BLaER1 treated with 17β-estradiol and CSF1 and Interleukin-3, amounts not matched to agents 10 nM and 100 nM (cell line): ENCODE results near the gene CDK6.

ENCODE experiments used
- H3K27ac ChIP-seq, 11 experiments: shearing (Covaris generic); formaldehyde crosslinking; 2 replicates each; pipeline ENCODE4 v1.8.1; 2022
- H3K27me3 ChIP-seq, 11 experiments: shearing (Covaris generic); formaldehyde crosslinking; 2 replicates each; pipeline ENCODE4 v1.8.1; 2022
- H3K36me3 ChIP-seq, 11 experiments: shearing (Covaris generic); formaldehyde crosslinking; 2 replicates each; pipeline ENCODE4 v1.8.1; 2022
- H3K4me1 ChIP-seq, 10 experiments: shearing (Covaris generic); formaldehyde crosslinking; 2 replicates each; pipeline ENCODE4 v1.8.1; 2022
- H3K4me2 ChIP-seq, 11 experiments: shearing (Covaris generic); formaldehyde crosslinking; 2 replicates each; pipeline ENCODE4 v1.8.1; 2022
- H3K4me3 ChIP-seq, 10 experiments: shearing (Covaris generic); formaldehyde crosslinking; 2 replicates each; pipeline ENCODE4 v1.8.1; 2022
- H3K9ac ChIP-seq, 11 experiments: shearing (Covaris generic); formaldehyde crosslinking; 2 replicates each; pipeline ENCODE4 v1.8.1; 2022
- H3K9me3 ChIP-seq, 11 experiments: shearing (Covaris generic); formaldehyde crosslinking; replicated peaks in 1 of 11; 2 replicates each; pipeline ENCODE4 v1.8.1; 2022
- H4K20me1 ChIP-seq, 11 experiments: shearing (Covaris generic); formaldehyde crosslinking; 2 replicates each; pipeline ENCODE4 v1.8.1; 2022
- Cebpa-rat ChIP-seq, 11 experiments: shearing (Covaris generic); IDR thresholded peaks; 2 replicates each; pipeline ENCODE4 v1.8.1; 2022

CDK6 gene

GRCh38 chr7:92590711-92591310 is 245.6 kb downstream of the CDK6 start:
- H3K36me3 ChIP-seq = peaks cover 0 to 28% (median 18%) of the 10 kb centered on the region in 11 experiments; a peak in 16 of 22 replicates
- H3K9ac ChIP-seq = peak overlapping the region; percentile 90 to 99 (median 95); a peak in 21 of 22 replicates
- peaks cover 29 to 38% (median 36%) of the 10 kb centered on the region in 10 experiments for H3K4me1 ChIP-seq
- H3K27ac ChIP-seq = peak overlapping the region in 4 of 11 experiments; percentile 92 to 97 (median 94); a peak in 4 of 22 replicates
- H3K27me3 ChIP-seq = no peaks in the 10 kb centered on the region
- H3K4me2 ChIP-seq = peak overlapping the region; percentile 79 to 97 (median 87)
- H3K4me3 ChIP-seq = peak overlapping the region; percentile 71 to 96 (median 86)
- no peaks in the 10 kb centered on the region for H3K9me3 ChIP-seq
- TF ChIP-seq Cebpa-rat (IDR thresholded peaks at IDR 0.05) = no peak
- peaks cover 36 to 42% (median 40%) of the 10 kb centered on the region in 11 experiments; a peak in 21 of 22 replicates for H4K20me1 ChIP-seq

- Histone ChIP-seq H3K27ac (peak overlapping the region; percentile 87 to 98 (median 93); a peak in 21 of 22 replicates), H3K4me1 (peaks cover 29 to 38% (median 36%) of the 10 kb centered on the region in 10 experiments), H3K9ac (peak overlapping the region; percentile 90 to 99 (median 95)), H3K9me3 (peaks cover 0 to 12% (median 6%) of the 10 kb centered on the region in 11 experiments; a peak in 8 of 22 replicates), H3K36me3 (peaks cover 0 to 45% (median 28%) of the 10 kb centered on the region in 11 experiments; a peak in 20 of 22 replicates), H3K27me3 (no peaks in the 10 kb centered on the region), H4K20me1 (peaks cover 43 to 60% (median 58%) of the 10 kb centered on the region in 11 experiments; a peak in 21 of 22 replicates), H3K4me3 (peak overlapping the region; percentile 71 to 96 (median 86)), H3K4me2 (peak overlapping the region; percentile 83 to 98 (median 94))
- no peak for TF ChIP-seq Cebpa-rat (IDR thresholded peaks at IDR 0.05)
Measured at GRCh38 chr7:92589056-92589455, 247.3 kb downstream of the CDK6 start.

DNA sequence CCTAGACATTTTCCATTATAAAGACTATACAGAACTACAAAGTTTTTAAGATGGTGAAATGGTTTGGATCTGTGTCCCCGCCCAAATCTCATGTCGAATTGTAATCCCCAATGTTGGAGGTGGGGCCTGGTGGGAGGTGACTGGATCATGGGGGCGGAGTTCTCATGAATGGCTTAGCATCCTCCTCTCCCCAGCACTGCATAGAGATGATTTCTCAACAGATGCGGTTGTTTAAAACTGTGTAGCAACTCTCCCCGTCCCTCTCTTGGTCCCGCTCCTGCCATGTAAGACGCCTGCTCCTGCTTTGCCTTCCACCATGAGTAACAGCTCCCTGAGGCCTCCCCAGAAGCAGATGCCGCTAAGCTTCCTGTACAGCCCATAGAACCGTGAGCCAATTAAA is 247.8 kb downstream of the CDK6 start:
- peak overlapping the region; percentile 90 to 99 (median 95); a peak in 21 of 22 replicates for H3K9ac ChIP-seq
- peak overlapping the region; percentile 83 to 98 (median 94) for H3K4me2 ChIP-seq
- peaks cover 47 to 65% (median 63%) of the 10 kb centered on the region in 11 experiments; a peak in 21 of 22 replicates for H4K20me1 ChIP-seq
- peaks cover 29 to 38% (median 36%) of the 10 kb centered on the region in 10 experiments for H3K4me1 ChIP-seq
- no peak for TF ChIP-seq Cebpa-rat (IDR thresholded peaks at IDR 0.05)
- peaks cover 0 to 16% (median 7%) of the 10 kb centered on the region in 11 experiments; a peak in 10 of 22 replicates for H3K9me3 ChIP-seq
- H3K27me3 ChIP-seq = no peaks in the 10 kb centered on the region
- peak overlapping the region in 3 of 11 experiments; percentile 92 to 96 (median 93); a peak in 6 of 22 replicates for H3K27ac ChIP-seq
- peak overlapping the region; percentile 71 to 96 (median 86) for H3K4me3 ChIP-seq
- peaks cover 0 to 50% (median 29%) of the 10 kb centered on the region in 11 experiments; a peak in 20 of 22 replicates for H3K36me3 ChIP-seq

DNA sequence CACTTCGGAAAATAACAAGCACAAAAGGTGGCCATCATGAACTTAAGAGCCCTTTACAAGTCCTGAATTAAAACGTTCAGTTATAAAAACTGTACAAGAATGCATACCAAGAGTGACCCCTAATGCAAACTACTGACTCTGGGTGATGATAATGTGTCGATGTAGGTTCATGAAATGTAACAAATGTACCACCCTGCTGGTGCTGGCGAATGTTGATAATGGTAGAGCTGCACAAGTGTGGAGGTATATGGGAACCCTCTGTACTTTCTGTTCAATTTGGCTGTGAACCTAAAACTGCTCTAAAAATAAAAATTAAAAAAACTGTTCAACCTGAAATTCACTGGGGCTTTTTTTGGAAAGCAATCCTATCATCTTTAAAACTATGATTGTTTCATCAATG is 249.5 kb downstream of the CDK6 start:
- Histone ChIP-seq H3K4me2 (peak overlapping the region; percentile 1 to 94 (median 36); a peak in 15 of 22 replicates), H3K27ac (no peak overlapping the region)
- TF ChIP-seq Cebpa-rat (IDR thresholded peaks at IDR 0.05) = no peak

DNA sequence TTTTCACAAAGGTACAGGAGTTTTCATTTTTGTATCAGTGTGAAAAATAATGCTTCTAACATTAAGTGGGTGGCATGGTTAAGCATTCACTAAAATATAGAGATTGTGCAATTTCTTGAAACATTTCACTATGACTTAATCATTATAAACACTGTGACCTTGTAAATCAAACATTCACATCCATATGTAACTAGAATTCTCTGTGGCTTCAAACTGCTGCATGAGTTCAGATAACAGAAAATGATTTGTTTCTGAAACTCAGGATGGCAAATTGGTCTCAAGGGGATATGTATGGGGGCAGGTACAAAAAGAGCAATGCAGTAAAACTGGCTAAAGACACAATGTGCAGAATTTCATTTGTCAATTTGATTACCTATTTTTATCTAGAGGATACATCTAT is 250.0 kb downstream of the CDK6 start:
- Histone ChIP-seq H3K9me3 (peaks cover 0 to 16% (median 7%) of the 10 kb centered on the region in 11 experiments; a peak in 10 of 22 replicates), H3K27me3 (no peaks in the 10 kb centered on the region), H3K4me1 (peaks cover 29 to 38% (median 36%) of the 10 kb centered on the region in 10 experiments), H3K9ac (0 out of 22 replicates have a peak overlapping the region, but pooled peaks of 1 of the 11 experiments have one; percentile 3), H3K36me3 (peaks cover 4 to 71% (median 35%) of the 10 kb centered on the region in 11 experiments; a peak in 21 of 22 replicates), H3K4me3 (no peak overlapping the region), H3K4me2 (peak overlapping the region; percentile 1 to 94 (median 36); a peak in 15 of 22 replicates), H3K27ac (no peak overlapping the region), H4K20me1 (peaks cover 61 to 87% (median 84%) of the 10 kb centered on the region in 11 experiments; a peak in 21 of 22 replicates)
- no peak; a peak in 1 of 22 replicates for TF ChIP-seq Cebpa-rat (IDR thresholded peaks at IDR 0.05)

More for the DNA sequence above, 249.5 kb downstream of the CDK6 start:
- Histone ChIP-seq H3K4me1 (peaks cover 29 to 38% (median 36%) of the 10 kb centered on the region in 10 experiments), H4K20me1 (peaks cover 57 to 82% (median 80%) of the 10 kb centered on the region in 11 experiments; a peak in 21 of 22 replicates), H3K9ac (0 out of 22 replicates have a peak overlapping the region, but pooled peaks of 1 of the 11 experiments have one; percentile 3), H3K36me3 (peaks cover 1 to 67% (median 31%) of the 10 kb centered on the region in 11 experiments; a peak in 21 of 22 replicates), H3K9me3 (peaks cover 0 to 16% (median 7%) of the 10 kb centered on the region in 11 experiments; a peak in 10 of 22 replicates), H3K4me3 (no peak overlapping the region), H3K27me3 (no peaks in the 10 kb centered on the region)

DNA sequence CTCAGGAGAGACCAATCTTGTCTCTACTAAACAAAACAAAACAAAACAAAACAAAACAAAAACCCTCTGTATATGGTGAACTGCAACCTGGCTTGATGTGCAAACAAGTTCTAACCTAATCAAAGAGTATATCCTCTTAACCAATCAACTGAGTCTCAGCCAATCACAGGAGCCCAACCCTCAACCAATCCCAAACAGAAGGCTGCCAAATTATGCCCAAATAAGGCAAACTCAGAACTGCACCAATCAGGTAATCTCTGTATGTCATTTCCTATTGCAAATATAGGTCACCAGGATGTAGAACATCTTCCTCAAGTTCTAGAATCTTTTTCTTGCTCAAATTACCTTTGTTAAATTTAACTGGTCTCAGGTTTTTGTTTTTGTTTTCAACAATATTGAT is 251.4 kb downstream of the CDK6 start:
- no peak overlapping the region for H3K9ac ChIP-seq
- H3K36me3 ChIP-seq = peaks cover 16 to 86% (median 50%) of the 10 kb centered on the region in 11 experiments
- no peak for TF ChIP-seq Cebpa-rat (IDR thresholded peaks at IDR 0.05)
- H3K27ac ChIP-seq = peak overlapping the region in 4 of 11 experiments; percentile 13 to 47 (median 22); a peak in 7 of 22 replicates
- H3K4me3 ChIP-seq = no peak overlapping the region
- H4K20me1 ChIP-seq = peaks cover 75 to 100% (median 99%) of the 10 kb centered on the region in 11 experiments; a peak in 21 of 22 replicates
- H3K27me3 ChIP-seq = no peaks in the 10 kb centered on the region
- H3K4me2 ChIP-seq = no peak overlapping the region
- H3K9me3 ChIP-seq = peaks cover 0 to 16% (median 7%) of the 10 kb centered on the region in 11 experiments; a peak in 10 of 22 replicates
- peaks cover 23 to 33% (median 31%) of the 10 kb centered on the region in 10 experiments for H3K4me1 ChIP-seq

GRCh38 chr7:92582948-92583347 is 253.4 kb downstream of the CDK6 start:
- Histone ChIP-seq H4K20me1 (peaks cover 57 to 100% (median 94%) of the 10 kb centered on the region in 11 experiments; a peak in 20 of 22 replicates), H3K9ac (no peak overlapping the region), H3K36me3 (peaks cover 35 to 97% (median 65%) of the 10 kb centered on the region in 11 experiments), H3K4me1 (peaks cover 11 to 20% (median 17%) of the 10 kb centered on the region in 10 experiments; a peak in 19 of 20 replicates), H3K9me3 (peaks cover 0 to 16% (median 7%) of the 10 kb centered on the region in 11 experiments; a peak in 10 of 22 replicates), H3K4me3 (no peak overlapping the region), H3K4me2 (no peak overlapping the region), H3K27me3 (no peaks in the 10 kb centered on the region), H3K27ac (no peak overlapping the region)
- TF ChIP-seq Cebpa-rat (IDR thresholded peaks at IDR 0.05) = no peak

GRCh38 chr7:92576296-92576695 is 260.1 kb downstream of the CDK6 start:
- Histone ChIP-seq H3K4me3 (no peak overlapping the region), H3K36me3 (peaks cover 86 to 100% (median 96%) of the 10 kb centered on the region in 11 experiments), H3K4me2 (no peak overlapping the region), H3K27me3 (no peaks in the 10 kb centered on the region), H3K9me3 (no peaks in the 10 kb centered on the region), H3K4me1 (no peaks in the 10 kb centered on the region), H3K27ac (no peak overlapping the region), H4K20me1 (peaks cover 12 to 41% (median 28%) of the 10 kb centered on the region in 11 experiments; a peak in 19 of 22 replicates), H3K9ac (no peak overlapping the region)
- TF ChIP-seq Cebpa-rat (IDR thresholded peaks at IDR 0.05) = no peak
